NCI-H460 (cell line): Measurements from ENCODE around the gene THAP6. TPM values are rescaled to one million over a fixed set of nuclear protein-coding genes. Genes with fewer than 3 reads are reported as not detected.

Experiments
- DNase-seq: peaks from one replicate; pipeline ENCODE4 v3.0.0-alpha.2; 2016; ENCODE audit warnings: low read depth; ENCODE audit errors: extremely low read depth
- total RNA-seq: library from RNA; depleted of rRNA; stranded (reverse); fragments of >200 nt; shearing (Covaris generic); gene quantifications from 2 replicates; pipeline ENCODE4 v1.2.3, GENCODE V29; 2014; rRNA removed

The THAP6 gene
- total RNA-seq, 1 experiment from 2014 or later, result 21.7 TPM

GRCh38 chr4:75566911-75567310, 52.6 kb downstream of the THAP6 start:
- DNase-seq, result no peak

DNA sequence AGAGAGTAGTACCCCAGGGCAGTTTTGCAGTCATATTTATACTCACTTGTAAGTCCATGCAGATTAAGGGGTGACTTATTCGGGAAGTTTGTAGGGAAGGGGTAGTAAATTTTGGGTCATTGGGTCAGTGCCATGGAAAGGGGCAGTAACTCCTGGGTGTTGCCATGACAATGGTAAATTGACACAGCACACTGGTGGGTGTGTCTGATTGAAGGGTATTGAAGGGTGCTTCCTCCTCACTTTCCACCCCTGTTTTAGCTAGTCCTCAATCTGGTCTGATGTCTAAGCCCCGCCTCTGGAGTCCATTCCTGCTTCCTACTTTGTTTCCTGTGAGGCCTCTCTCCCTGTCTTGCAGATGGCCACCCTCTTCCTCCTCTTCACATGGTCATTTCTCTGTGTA, 53.5 kb downstream of the THAP6 start:
- no peak for DNase-seq

Other genes starting within 250 kb of the THAP6 start
- 23.1 and 32.3 TPM in 2 replicates for gene RCHY1, start 70 bp upstream of the THAP6 start, total RNA-seq
- gene ODAPH, start 41.6 kb downstream of the THAP6 start, total RNA-seq, result not detected in 2 replicates
- 1.1 and 2.2 TPM in 2 replicates for gene CDKL2, start 116.1 kb downstream of the THAP6 start, total RNA-seq
- gene G3BP2, start 158.9 kb downstream of the THAP6 start, total RNA-seq, result 93.2 and 112 TPM in 2 replicates
- gene USO1, start 210.1 kb downstream of the THAP6 start, total RNA-seq, result 60.7 and 65.9 TPM in 2 replicates